Stimulated activated CD4-positive, alpha-beta T cell treated with anti-CD3 and anti-CD28 coated beads, Interleukin-15, amount 100 ng/mL, for 24 hours (primary cell): ENCODE measurements around the gene SERPINF2.
"Not testable (repeated sequence)": the region's sequence is repeated elsewhere in the genome, so short reads cannot be mapped to it uniquely, and the experiment has no call there.

Experiments
- DNase-seq: peaks from one replicate; pipeline ENCODE4 v3.0.0-alpha.2; 2020

SERPINF2 gene

GRCh38 chr17:1796800-1797199 lies 54.1 kb downstream of the SERPINF2 start:
- no peak for DNase-seq

DNA sequence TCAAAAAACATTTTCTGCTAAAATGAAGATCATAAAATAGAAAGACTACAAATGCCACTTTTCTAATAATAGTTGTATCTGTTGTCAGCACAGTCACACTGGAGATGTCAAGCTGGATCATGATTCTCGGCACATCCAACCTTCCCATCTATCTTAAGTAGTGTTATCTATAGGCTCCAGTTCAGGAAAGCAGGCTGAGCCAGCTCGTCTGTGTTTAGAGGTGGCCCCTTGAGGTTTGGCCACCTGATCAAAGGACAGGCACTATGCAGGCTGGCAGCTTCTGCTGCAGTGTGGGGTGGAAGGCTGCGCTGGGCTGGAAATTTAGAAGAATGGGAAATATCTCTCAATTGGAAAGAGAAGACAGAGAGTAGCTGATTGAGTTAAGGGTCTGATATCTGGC lies 54.7 kb downstream of the SERPINF2 start:
- DNase-seq, result no peak

DNA sequence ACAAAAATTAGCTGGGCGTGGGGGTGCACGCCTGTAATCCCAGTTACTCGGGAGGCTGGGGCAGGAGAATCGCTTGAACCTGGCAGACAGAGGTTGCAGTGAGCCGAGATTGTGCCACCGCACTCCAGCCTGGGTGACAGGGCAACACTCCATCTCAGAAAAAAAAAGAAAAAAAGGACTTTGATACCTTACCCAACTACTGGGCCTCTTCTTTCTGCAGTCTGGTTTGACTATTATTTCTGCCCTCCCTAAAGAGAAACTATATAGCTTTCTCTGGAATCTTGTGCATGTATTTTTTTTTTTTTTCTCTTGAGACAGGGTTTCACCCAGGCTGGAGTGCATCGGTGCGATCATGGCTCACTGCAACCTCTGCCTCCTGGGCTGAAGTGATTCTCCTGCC lies 55.2 kb downstream of the SERPINF2 start:
- DNase-seq, result not testable (repeated sequence)

GRCh38 chr17:1800240-1800639 lies 57.6 kb downstream of the SERPINF2 start:
- no peak for DNase-seq

- DNase-seq, result no peak
These were observed 58.0 kb downstream of the SERPINF2 start for GRCh38 chr17:1800712-1801111.

DNA sequence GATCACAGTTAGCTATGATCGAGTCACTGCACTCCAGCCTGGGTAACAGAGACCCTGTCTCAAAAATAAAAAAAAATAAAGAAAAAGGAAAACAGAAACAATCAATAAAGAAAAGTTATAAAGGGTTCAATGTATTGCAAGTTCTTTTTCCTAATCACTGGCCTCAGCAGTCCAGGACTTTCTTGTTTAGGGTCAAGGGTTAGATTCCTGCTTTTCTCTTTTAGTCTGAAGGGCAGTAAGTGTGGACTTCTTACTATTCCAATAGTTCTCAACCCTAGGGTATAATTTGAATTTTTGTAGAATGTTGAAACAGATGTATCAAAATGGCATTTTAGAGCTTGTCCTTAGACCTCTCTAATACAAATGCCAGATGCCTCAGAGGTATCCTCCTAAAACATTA lies 59.8 kb downstream of the SERPINF2 start:
- no peak for DNase-seq

GRCh38 chr17:1803280-1803679 lies 60.6 kb downstream of the SERPINF2 start:
- no peak for DNase-seq
